Stomach (tissue), 4 donors: ENCODE data around the gene SEPTIN2.

Source experiments
- EP300 ChIP-seq: sonication (generic); formaldehyde crosslinking; IDR thresholded peaks from one replicate; pipeline ENCODE4 v1.6.1; 2017; ENCODE audit warnings: antibody characterized with exemption
- POLR2A ChIP-seq, 4 donors: fragments of 450-650 bp; IDR thresholded peaks; one replicate each; pipeline ENCODE4 v1.6.1; 2016; ENCODE audit warnings: antibody characterized with exemption in 4 of 4, control low read depth in 2 of 4, mild to moderate bottlenecking in 1 of 4, moderate library complexity in 1 of 4
- POLR2AphosphoS5 ChIP-seq, 3 donors: sonication (generic); formaldehyde crosslinking; IDR thresholded peaks; one replicate each; pipeline ENCODE4 v1.6.1; 2016; ENCODE audit warnings: antibody characterized with exemption in 3 of 3
- TF ChIP-seq, protein P1 (sequence below), 7 experiments: fragments of 450-650 bp in 4 of 7; fragments of 200-600 bp in 3 of 7; sonication (generic) in 3 of 7; IDR thresholded peaks; one replicate each; pipeline ENCODE4 v1.5.1; 2016 to 2019; ENCODE audit warnings: antibody characterized with exemption in 7 of 7, control low read depth in 2 of 7, mild to moderate bottlenecking in 1 of 7

DNA sequence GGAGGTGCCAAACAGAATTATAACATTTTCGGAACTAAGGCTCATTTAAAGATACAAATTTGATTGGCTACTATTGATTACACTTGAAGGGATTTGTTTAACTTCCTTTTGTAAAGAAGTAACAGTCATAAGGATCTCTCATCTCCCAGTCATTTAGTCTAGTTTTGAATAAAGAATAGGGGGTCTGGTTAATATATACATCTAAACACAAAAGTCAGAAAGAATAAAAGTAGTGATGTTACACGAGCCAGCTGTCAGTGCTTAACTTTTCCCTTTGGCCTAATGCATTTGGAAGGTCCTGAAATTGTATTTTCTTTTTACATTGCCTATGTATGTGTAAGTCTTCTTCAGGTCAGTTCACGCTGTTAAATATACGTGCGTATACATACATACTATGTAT lies 8.1 kb downstream of the SEPTIN2 start:
- TF ChIP-seq, protein P1, sequence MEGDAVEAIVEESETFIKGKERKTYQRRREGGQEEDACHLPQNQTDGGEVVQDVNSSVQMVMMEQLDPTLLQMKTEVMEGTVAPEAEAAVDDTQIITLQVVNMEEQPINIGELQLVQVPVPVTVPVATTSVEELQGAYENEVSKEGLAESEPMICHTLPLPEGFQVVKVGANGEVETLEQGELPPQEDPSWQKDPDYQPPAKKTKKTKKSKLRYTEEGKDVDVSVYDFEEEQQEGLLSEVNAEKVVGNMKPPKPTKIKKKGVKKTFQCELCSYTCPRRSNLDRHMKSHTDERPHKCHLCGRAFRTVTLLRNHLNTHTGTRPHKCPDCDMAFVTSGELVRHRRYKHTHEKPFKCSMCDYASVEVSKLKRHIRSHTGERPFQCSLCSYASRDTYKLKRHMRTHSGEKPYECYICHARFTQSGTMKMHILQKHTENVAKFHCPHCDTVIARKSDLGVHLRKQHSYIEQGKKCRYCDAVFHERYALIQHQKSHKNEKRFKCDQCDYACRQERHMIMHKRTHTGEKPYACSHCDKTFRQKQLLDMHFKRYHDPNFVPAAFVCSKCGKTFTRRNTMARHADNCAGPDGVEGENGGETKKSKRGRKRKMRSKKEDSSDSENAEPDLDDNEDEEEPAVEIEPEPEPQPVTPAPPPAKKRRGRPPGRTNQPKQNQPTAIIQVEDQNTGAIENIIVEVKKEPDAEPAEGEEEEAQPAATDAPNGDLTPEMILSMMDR (IDR thresholded peaks at IDR 0.05) = no peak
- TF ChIP-seq POLR2A (IDR thresholded peaks at IDR 0.05) (no peak), POLR2AphosphoS5 (IDR thresholded peaks at IDR 0.05) (no peak), EP300 (no peak)
